Femur (tissue), 1 donor: ENCODE data around the gene CARNS1.
A peak's percentile ranks its signal among the peaks of the same experiment; 100 is the strongest.

Experiments
- DNase-seq: peaks from one replicate; pipeline ENCODE4 v3.0.0-alpha.2; 2017

Gene CARNS1

GRCh38 chr11:67468759-67469507, 53.5 kb downstream of the CARNS1 start, which contains the start of gene TMEM134:
Gene TMEM134 (minus strand): TSS chr11:67469251. CDS start chr11:67469192, 59 bp downstream.
- DNase-seq: peak; percentile 96

- no peak for DNase-seq
Measured at GRCh38 chr11:67469508-67469811, 54.0 kb downstream of the CARNS1 start.

GRCh38 chr11:67470337-67471002, 55.0 kb downstream of the CARNS1 start:
- no peak for DNase-seq

- DNase-seq: no peak
Measured at GRCh38 chr11:67472882-67473281, 57.4 kb downstream of the CARNS1 start.
